ENCODE results near the gene GABPB2.

DNA sequence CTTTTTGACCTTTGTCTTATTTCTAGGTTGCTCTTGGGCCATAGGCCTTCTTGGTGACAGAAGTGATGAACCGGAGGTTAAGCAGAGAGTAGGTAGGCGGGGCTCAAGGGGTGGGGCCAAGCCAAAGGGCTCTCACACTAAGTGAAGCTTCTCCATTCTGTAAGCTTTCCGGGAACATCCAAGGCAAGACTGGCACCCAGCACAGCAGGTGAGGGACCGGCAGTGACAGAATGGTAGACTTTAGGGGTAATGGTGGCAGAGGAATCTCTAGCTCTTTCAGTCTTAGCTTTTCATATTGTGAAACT, 85.9 kb downstream of the GABPB2 start, which contains the start of gene TNFAIP8L2:
- TF ChIP-seq, protein P1, sequence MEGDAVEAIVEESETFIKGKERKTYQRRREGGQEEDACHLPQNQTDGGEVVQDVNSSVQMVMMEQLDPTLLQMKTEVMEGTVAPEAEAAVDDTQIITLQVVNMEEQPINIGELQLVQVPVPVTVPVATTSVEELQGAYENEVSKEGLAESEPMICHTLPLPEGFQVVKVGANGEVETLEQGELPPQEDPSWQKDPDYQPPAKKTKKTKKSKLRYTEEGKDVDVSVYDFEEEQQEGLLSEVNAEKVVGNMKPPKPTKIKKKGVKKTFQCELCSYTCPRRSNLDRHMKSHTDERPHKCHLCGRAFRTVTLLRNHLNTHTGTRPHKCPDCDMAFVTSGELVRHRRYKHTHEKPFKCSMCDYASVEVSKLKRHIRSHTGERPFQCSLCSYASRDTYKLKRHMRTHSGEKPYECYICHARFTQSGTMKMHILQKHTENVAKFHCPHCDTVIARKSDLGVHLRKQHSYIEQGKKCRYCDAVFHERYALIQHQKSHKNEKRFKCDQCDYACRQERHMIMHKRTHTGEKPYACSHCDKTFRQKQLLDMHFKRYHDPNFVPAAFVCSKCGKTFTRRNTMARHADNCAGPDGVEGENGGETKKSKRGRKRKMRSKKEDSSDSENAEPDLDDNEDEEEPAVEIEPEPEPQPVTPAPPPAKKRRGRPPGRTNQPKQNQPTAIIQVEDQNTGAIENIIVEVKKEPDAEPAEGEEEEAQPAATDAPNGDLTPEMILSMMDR (conservative IDR thresholded peaks at IDR 0.05; ENCODE audit: low read depth, low read length), result no peak
- no peak for TF ChIP-seq EZH2 (IDR thresholded peaks at IDR 0.05; ENCODE audit: borderline replicate concordance, low read depth, low read length, poor library complexity, severe bottlenecking)
